ENCODE measurements around the gene RNASE11.

The RNASE11 gene

GRCh38 chr14:20553024-20553423 is 34.8 kb downstream of the RNASE11 start:
- no peaks in the 10 kb centered on the region for H3K36me3 ChIP-seq (ENCODE audit: control insufficient read depth in 2 of 2, insufficient read depth in 1 of 2, low read length in 2 of 2)
- TF ChIP-seq ZNF132 (tag by site-specific recombination; IDR thresholded peaks at IDR 0.05; ENCODE audit: borderline replicate concordance) (no peak), ZNF146 (tag by site-specific recombination; IDR thresholded peaks at IDR 0.05) (peak; percentile 90), ZBTB21 (tag by site-specific recombination; IDR thresholded peaks at IDR 0.05) (no peak)
- POLR2A ChIA-PET = no interaction called here
- no peaks in the 10 kb centered on the region for H3K9me3 ChIP-seq (ENCODE audit: control insufficient read depth, insufficient read depth, low read depth, low read length)
- no peak overlapping the region for H3K27ac ChIP-seq (ENCODE audit: extremely low read depth, low read depth, low read length)
- H3K4me1 ChIP-seq (ENCODE audit: control insufficient read depth, insufficient read depth, low read length) = no peaks in the 10 kb centered on the region
- CTCF ChIA-PET = interaction anchor here (1.3 kb wide), 1 partner anchor 23 kb away, joined by 3 read pairs; no protein-coding TSS in a partner anchor
- H3K4me3 ChIP-seq (ENCODE audit: low read depth, low read length) = no peak overlapping the region

- no peak overlapping the region for H3K4me3 ChIP-seq (ENCODE audit: low read depth, low read length)
- CTCF ChIA-PET = no interaction called here
- POLR2A ChIA-PET = no interaction called here
- TF ChIP-seq ZNF600 (tag by site-specific recombination; IDR thresholded peaks at IDR 0.05) = no peak
- TF ChIP-seq ZNF341 (tag by site-specific recombination; IDR thresholded peaks at IDR 0.05; ENCODE audit: low read depth) = no peak
- no peak for TF ChIP-seq BCL6B (tag by site-specific recombination; IDR thresholded peaks at IDR 0.05)
- TF ChIP-seq ZNF626 (tag by site-specific recombination; IDR thresholded peaks at IDR 0.05) = no peak
- no peak for TF ChIP-seq MEIS1 (CRISPR knock-in tag; IDR thresholded peaks at IDR 0.05; ENCODE audit: borderline replicate concordance)
- TF ChIP-seq BCL11B (tag by site-specific recombination; IDR thresholded peaks at IDR 0.05; ENCODE audit: low read depth) = no peak
- no peak for TF ChIP-seq HOXC10 (CRISPR knock-in tag; IDR thresholded peaks at IDR 0.05)
- no peak for TF ChIP-seq KLF9 (tag by site-specific recombination; IDR thresholded peaks at IDR 0.05; ENCODE audit: low read depth)
- TF ChIP-seq ZNF624 (tag by site-specific recombination; IDR thresholded peaks at IDR 0.05) = no peak
- TF ChIP-seq ZIC2 (tag by site-specific recombination; IDR thresholded peaks at IDR 0.05) = no peak
- TF ChIP-seq ZNF148 (tag by site-specific recombination; IDR thresholded peaks at IDR 0.05; ENCODE audit: borderline replicate concordance) = no peak
- TF ChIP-seq YY2 (tag by site-specific recombination; IDR thresholded peaks at IDR 0.05) = no peak
- TF ChIP-seq TSHZ1 (tag by site-specific recombination; IDR thresholded peaks at IDR 0.05; ENCODE audit: borderline replicate concordance) = no peak
- H3K27ac ChIP-seq (ENCODE audit: extremely low read depth, low read depth, low read length) = no peak overlapping the region
- no peaks in the 10 kb centered on the region for H3K4me1 ChIP-seq (ENCODE audit: control insufficient read depth, insufficient read depth, low read length)
- no peaks in the 10 kb centered on the region for H3K9me3 ChIP-seq (ENCODE audit: control insufficient read depth, insufficient read depth, low read depth, low read length)
- H3K36me3 ChIP-seq (ENCODE audit: control insufficient read depth in 2 of 2, insufficient read depth in 1 of 2, low read length in 2 of 2) = no peaks in the 10 kb centered on the region
These were observed 36.2 kb downstream of the RNASE11 start for GRCh38 chr14:20551606-20552005.

All from HEK293 (cell line).